ENCODE results near the gene ALPK1.

The ALPK1 gene

GRCh38 chr4:112327965-112328733 is 31.0 kb downstream of the ALPK1 start:
- peak; percentile 41 for DNase-seq (ENCODE audit: low spot score)
- peak; percentile 17 for TF ChIP-seq CTCF (IDR thresholded peaks at IDR 0.05; ENCODE audit: borderline replicate concordance, control extremely low read depth, extremely low read depth, insufficient read depth, missing control alignments)
- in situ Hi-C loops (cut with MboI; ENCODE audit: low sequenced_read_pairs, unreplicated experiment): loop anchor here (10.0 to 25.0 kb wide), 4 partner anchors 197 to 609 kb away; no protein-coding TSS in a partner anchor

GRCh38 chr4:112328734-112329130 is 31.6 kb downstream of the ALPK1 start:
- no peak for TF ChIP-seq CTCF (IDR thresholded peaks at IDR 0.05; ENCODE audit: borderline replicate concordance, control extremely low read depth, extremely low read depth, insufficient read depth, missing control alignments)
- no peak for DNase-seq (ENCODE audit: low spot score)
- in situ Hi-C loops (cut with MboI; ENCODE audit: low sequenced_read_pairs, unreplicated experiment): loop anchor here (10.0 to 25.0 kb wide), 4 partner anchors 196 to 609 kb away; no protein-coding TSS in a partner anchor

- in situ Hi-C loops (cut with MboI; ENCODE audit: low sequenced_read_pairs, unreplicated experiment): loop anchor here (10.0 to 25.0 kb wide), 4 partner anchors 195 to 607 kb away; no protein-coding TSS in a partner anchor
- TF ChIP-seq CTCF (IDR thresholded peaks at IDR 0.05; ENCODE audit: borderline replicate concordance, control extremely low read depth, extremely low read depth, insufficient read depth, missing control alignments): no peak
- no peak for DNase-seq (ENCODE audit: low spot score)
Observed at GRCh38 chr4:112329672-112330375, 32.7 kb downstream of the ALPK1 start.

GRCh38 chr4:112330921-112331320 is 33.8 kb downstream of the ALPK1 start:
- TF ChIP-seq CTCF (IDR thresholded peaks at IDR 0.05; ENCODE audit: borderline replicate concordance, control extremely low read depth, extremely low read depth, insufficient read depth, missing control alignments): no peak
- DNase-seq (ENCODE audit: low spot score): no peak
- in situ Hi-C loops (cut with MboI; ENCODE audit: low sequenced_read_pairs, unreplicated experiment): loop anchor here (25.0 kb wide), 3 partner anchors 281 to 606 kb away; no protein-coding TSS in a partner anchor

GRCh38 chr4:112332398-112332797 is 35.2 kb downstream of the ALPK1 start:
- TF ChIP-seq CTCF (IDR thresholded peaks at IDR 0.05; ENCODE audit: borderline replicate concordance, control extremely low read depth, extremely low read depth, insufficient read depth, missing control alignments): no peak
- no peak for DNase-seq (ENCODE audit: low spot score)
- in situ Hi-C loops (cut with MboI; ENCODE audit: low sequenced_read_pairs, unreplicated experiment): loop anchor here (25.0 kb wide), 3 partner anchors 280 to 605 kb away; no protein-coding TSS in a partner anchor

GRCh38 chr4:112340023-112340422 is 42.9 kb downstream of the ALPK1 start:
- in situ Hi-C loops (cut with MboI; ENCODE audit: low sequenced_read_pairs, unreplicated experiment): loop anchor here (25.0 kb wide), 3 partner anchors 272 to 597 kb away; no protein-coding TSS in a partner anchor
- TF ChIP-seq CTCF (IDR thresholded peaks at IDR 0.05; ENCODE audit: borderline replicate concordance, control extremely low read depth, extremely low read depth, insufficient read depth, missing control alignments): no peak
- DNase-seq (ENCODE audit: low spot score): no peak

Data from GM13976 (cell line).